A549 (cell line): Measurements from ENCODE around the gene AK1.

Source experiments
- BHLHE40 ChIP-seq: IDR thresholded peaks from 2 replicates; pipeline ENCODE4 v1.6.1; 2012; ENCODE audit warnings: low read depth, low read length, inconsistent platforms
- CHD4 ChIP-seq: fragments of 200-600 bp; sonication (generic); IDR thresholded peaks from 2 replicates; pipeline ENCODE4 v1.6.1; 2016; ENCODE audit warnings: antibody characterized with exemption, mild to moderate bottlenecking, borderline replicate concordance
- CTCF ChIP-seq: fragments of >200 bp; sonication (Bioruptor Twin); formaldehyde crosslinking; IDR thresholded peaks from 3 replicates; pipeline ENCODE4 v1.5.1; 2016
- EP300 ChIP-seq, 2 experiments: fragments of >200 bp; sonication (Bioruptor Twin); formaldehyde crosslinking; IDR thresholded peaks; 2 replicates in 1 of 2; 3 replicates in 1 of 2; pipeline ENCODE4 v1.6.1; 2016 to 2017
- POLR2A ChIP-seq: IDR thresholded peaks from 2 replicates; pipeline ENCODE4 v1.6.1; 2012; ENCODE audit warnings: mild to moderate bottlenecking, low read length
- RCOR1 ChIP-seq: fragments of 150-350 bp; IDR thresholded peaks from 2 replicates; pipeline ENCODE4 v1.6.1; 2014; ENCODE audit warnings: antibody characterized with exemption, low read length, low read depth
- RFX5 ChIP-seq: fragments of 450-650 bp; IDR thresholded peaks from 2 replicates; pipeline ENCODE4 v1.7.1; 2014; ENCODE audit warnings: antibody characterized with exemption, mild to moderate bottlenecking, moderate library complexity
- TF ChIP-seq, protein P1 (sequence below): fragments of 450-650 bp; IDR thresholded peaks from 2 replicates; pipeline ENCODE4 v1.6.1; 2014; ENCODE audit warnings: antibody characterized with exemption

DNA sequence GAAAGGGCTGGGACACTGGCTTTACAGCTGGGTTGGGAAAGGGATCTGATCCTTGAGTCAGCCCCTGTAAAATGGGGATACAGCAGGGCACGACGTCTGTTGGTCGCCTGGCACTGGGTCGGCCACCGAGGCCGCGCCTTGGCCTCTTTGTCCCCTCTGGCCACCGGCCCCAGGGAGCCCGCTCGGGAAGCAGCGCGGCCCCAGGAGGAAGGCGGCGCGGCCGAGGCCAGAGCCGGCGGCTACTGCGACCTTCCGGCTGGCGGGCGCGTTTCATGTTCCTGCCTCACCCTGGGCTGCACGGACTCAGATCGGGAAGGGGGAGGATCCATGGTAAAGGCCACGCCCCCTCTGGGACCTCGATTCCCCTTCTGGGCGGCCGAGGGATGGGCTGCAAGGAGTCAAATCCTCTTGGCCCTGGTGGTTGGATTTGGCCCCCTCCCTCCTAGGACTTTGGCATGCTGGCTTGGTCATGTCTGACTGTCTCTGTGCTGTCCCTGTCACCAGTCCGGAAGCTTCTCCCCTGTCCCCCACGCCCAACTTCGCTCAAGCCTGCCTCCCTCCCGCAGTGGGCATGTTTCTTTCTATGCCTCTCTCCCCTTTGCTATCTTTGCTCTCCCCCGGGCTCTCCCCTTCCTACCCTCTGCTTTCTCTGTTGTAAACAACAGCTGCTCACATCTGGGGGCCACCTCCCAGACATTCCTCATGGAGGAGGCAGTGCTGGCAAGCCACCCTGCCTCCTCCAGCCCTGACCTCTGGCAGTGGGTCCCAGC is 49.0 kb downstream of the AK1 start:
- TF ChIP-seq RCOR1 (no peak), CHD4 (no peak), BHLHE40 (no peak), CTCF (no peak), POLR2A (peak; percentile 24; the same call in 1 of the 2 replicates), RFX5 (no peak), EP300 (IDR thresholded peaks at IDR 0.05) (no peak)
- TF ChIP-seq, protein P1, sequence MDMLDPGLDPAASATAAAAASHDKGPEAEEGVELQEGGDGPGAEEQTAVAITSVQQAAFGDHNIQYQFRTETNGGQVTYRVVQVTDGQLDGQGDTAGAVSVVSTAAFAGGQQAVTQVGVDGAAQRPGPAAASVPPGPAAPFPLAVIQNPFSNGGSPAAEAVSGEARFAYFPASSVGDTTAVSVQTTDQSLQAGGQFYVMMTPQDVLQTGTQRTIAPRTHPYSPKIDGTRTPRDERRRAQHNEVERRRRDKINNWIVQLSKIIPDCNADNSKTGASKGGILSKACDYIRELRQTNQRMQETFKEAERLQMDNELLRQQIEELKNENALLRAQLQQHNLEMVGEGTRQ: no peak
